GM18499 (cell line): ENCODE measurements around the gene IRS4.

Experiments used
- ATAC-seq: cut with Tn5 transposase; IDR thresholded peaks from one replicate; pipeline ENCODE4 v1.9.1; 2021; ENCODE audit warnings: moderate number of reproducible peaks; ENCODE audit not compliant: insufficient read depth, unreplicated experiment

Gene IRS4

DNA sequence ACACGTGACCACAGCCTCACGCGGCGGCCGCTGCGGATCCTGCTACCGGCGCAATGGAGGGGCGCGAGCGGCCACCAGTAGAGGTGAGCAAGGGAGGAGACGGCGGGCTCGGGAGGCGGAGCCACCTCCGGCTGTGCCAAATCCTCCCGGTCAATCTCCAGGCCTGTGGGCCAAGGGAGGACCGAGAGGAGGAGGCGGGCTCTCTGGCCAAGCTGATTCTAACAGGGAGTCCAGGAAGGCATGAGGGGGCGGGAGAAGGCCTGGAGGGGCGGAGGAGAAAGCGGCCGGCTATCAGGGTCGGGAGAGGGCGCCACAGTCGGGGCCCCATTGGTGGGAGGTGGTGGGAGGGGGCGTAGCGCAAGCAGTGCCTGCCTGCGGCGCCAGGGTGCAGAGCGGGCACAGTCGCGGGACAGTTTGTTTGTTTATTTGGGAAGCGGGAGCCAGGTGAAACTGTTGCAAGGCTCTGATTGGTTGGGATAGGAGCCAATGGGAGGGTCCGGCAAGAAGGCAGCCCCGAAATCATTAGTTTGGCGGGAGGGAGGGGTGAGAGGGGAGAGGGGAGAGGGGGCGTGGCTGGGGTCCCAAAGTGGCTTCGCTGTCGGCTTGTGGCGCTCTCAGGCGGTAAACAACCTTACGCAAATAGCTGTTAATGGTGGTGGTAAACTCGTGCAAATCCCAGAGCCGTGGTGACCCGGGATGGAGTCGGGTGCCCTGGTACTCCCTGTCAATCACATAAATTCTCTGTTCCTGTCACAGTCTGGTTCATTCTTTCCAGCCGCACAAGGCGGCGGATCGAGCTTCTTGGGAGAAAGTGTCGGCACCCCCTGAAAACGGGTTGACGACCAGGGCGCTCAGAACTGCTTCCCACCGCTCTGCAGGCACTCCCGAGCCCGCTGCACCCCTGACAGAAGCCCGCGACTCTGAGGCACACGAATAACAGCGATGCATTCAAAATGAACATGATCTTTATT lies at the start of gene IRS4:
IRS4 (minus strand) TSS at position 55 of the 971 bp plus-strand sequence.
- no peak for ATAC-seq

- no peak for ATAC-seq
These were observed 36.2 kb upstream of the IRS4 start for GRCh38 chrX:108772549-108772948.

GRCh38 chrX:108763559-108763958 lies 27.2 kb upstream of the IRS4 start:
- ATAC-seq, result no peak

GRCh38 chrX:108740299-108740774 lies 4.0 kb upstream of the IRS4 start:
- ATAC-seq, result no peak

- no peak for ATAC-seq
These were observed 1.4 kb upstream of the IRS4 start for GRCh38 chrX:108737754-108738153.

- no peak for ATAC-seq
These were observed 469 bp downstream of the IRS4 start for GRCh38 chrX:108735679-108736508.

- no peak for ATAC-seq
These were observed 1.2 kb downstream of the IRS4 start for GRCh38 chrX:108735091-108735678.

DNA sequence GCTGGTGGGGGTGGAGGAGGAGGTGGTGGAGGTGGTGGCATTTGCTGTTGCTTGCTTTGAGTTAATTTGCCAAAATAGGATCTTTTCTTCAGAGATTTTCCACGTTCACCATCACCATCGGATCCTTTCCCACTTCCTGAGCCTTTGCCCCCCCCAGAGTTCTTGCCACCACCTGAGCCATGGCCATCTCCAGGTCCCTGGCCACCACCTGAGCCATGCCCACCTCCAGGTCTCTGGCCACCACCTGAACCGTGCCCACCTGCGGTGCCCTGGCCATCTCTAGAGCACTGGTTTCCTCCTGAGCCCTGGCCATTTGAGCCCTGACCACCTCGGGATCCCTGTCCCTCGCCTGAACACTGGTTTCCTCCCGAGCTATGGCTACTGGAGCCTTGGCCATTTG lies 1.9 kb downstream of the IRS4 start:
- no peak for ATAC-seq

DNA sequence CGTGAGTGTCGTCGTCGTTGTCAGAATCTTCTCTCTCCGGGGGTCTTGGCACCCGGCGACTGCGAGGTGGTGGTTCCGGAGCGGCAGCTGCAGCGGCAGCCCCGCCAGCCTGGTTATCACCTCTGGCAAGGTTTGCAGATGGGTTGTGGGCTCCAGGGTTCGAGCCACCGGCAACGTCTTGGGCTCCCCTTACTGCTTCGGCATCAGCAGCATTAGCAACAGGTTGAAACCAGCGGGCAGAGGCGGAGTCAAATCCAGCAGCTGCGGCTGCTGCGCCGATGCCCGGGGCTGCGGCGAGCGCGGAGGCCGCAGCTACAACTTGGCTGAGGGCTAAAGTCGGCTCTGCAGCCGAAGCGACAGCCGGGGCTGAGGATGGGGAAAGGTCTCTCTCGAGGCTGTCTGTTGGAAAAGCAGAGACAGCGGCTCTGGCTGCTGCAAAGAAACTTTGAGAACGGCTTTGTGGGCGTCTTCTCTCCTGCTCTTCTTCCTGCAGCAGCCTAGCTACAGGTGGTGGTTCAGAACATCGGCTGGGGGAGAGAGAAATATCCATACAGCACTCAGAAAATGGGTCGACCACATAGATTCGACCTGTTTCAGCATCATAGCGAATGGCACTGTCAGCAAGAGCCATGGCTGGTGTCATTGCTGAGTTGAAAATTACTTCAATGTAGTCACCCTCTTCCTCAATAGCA lies 3.6 kb downstream of the IRS4 start:
- ATAC-seq, result no peak

GRCh38 chrX:108731153-108731552 lies 5.2 kb downstream of the IRS4 start:
- no peak for ATAC-seq

- ATAC-seq, result no peak
These were observed 9.6 kb downstream of the IRS4 start for GRCh38 chrX:108726748-108727147.

GRCh38 chrX:108722561-108722960 lies 13.8 kb downstream of the IRS4 start:
- ATAC-seq, result no peak

DNA sequence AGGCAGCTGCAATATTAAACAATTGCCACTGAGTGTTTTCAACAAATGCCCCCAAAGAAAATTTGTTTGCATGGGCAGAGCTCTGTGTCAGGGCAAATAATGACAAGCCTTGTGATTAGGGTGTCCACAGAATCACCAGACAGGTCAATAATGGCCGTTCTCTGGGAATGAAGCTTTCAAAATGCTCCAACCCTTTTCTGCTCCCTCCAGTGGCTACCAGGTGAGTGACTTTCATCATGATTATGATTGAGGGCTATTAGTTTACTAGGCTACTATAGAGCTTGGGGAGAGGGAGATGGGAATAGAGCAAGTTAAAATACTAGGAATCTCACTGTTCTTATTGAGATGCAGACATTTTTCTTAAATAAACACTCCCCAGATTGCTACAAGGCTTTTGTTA lies 23.5 kb downstream of the IRS4 start:
- ATAC-seq, result no peak

DNA sequence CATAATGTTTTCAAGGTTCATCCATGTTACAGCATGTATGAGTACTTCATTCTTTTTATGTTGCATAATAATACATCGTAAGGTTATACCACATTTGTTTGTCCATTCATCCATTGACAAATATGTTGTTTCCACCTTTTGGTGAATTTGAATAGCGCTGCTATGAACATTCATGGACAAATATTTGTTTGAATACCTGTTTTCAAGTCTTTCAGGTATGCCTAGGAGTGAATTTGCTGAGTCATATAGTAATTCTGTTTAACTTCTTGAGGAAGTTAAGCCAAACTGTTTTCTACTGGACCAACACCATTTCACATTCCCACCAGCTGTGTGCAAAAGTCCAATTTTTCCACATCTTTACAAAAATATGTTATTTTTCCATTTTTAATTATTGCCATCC lies 31.5 kb downstream of the IRS4 start:
- no peak for ATAC-seq

GRCh38 chrX:108702530-108702929 lies 33.8 kb downstream of the IRS4 start:
- no peak for ATAC-seq

- no peak for ATAC-seq
These were observed 34.7 kb downstream of the IRS4 start for GRCh38 chrX:108701633-108702032.

DNA sequence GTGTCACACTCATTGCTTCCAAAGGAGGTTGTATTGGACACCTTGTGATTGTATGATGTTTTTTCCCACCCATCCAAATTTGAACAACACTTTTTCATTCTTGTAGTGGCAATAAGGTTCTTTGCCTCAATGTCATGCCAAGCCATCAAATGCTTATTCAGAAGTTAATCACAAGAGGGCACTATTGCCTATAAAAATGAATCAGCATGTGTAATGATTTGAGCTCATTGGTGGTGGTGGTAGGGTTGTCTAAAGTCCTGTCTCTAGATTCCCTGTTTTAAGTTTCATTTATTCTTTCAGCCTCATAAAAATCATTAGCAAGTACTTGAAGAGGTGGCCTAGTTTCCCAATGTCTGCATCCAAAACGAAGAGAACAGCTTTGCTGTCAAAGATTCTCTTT lies 37.0 kb downstream of the IRS4 start:
- no peak for ATAC-seq

DNA sequence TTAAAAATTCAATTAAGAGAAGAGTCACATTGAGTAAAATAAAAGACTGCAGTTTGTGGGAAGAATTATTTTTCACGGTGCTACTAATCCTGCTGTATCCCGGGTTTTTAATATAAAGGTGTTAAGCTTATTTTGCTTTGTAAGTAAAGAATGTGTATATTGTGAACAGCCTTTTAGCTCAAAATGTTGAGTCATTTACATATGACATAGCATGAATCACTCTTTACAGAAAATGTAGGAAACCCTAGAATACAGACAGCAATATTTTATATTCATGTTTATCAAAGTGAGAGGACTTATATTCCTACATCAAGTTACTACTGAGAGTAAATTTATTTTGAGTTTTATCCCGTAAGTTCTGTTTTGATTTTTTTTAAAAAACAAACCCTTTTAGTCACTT lies 39.7 kb downstream of the IRS4 start:
- ATAC-seq, result no peak
